Stomach (tissue), 4 donors: Measurements from ENCODE around the gene GALNT17.

Experiments used
- POLR2AphosphoS5 ChIP-seq, 3 donors: sonication (generic); formaldehyde crosslinking; IDR thresholded peaks; one replicate each; pipeline ENCODE4 v1.6.1; 2016; ENCODE audit warnings: antibody characterized with exemption in 3 of 3
- TF ChIP-seq, protein P1 (sequence below), 7 experiments: fragments of 450-650 bp in 4 of 7; fragments of 200-600 bp in 3 of 7; sonication (generic) in 3 of 7; IDR thresholded peaks; one replicate each; pipeline ENCODE4 v1.5.1; 2016 to 2019; ENCODE audit warnings: antibody characterized with exemption in 7 of 7, control low read depth in 2 of 7, mild to moderate bottlenecking in 1 of 7

DNA sequence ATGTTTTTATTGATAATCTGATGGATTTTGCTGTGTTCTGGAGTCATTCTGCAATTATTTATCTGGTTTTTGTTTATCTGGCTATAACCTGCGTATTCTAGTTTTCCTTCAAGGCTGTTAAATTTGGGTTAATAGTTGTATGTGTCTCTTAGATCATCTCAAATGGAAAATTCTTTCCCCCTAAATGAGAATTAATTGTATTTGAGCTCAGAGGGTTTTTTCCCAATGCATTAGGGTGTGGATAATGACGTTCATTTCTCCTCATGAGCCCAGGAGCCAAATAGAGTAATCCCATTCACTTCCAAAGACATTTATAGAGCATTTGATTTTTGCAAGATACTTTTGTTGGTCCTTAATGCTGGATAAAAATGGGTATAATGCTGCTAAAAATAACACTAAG, 564.6 kb downstream of the GALNT17 start:
- TF ChIP-seq POLR2AphosphoS5 (IDR thresholded peaks at IDR 0.05), result no peak
- TF ChIP-seq, protein P1, sequence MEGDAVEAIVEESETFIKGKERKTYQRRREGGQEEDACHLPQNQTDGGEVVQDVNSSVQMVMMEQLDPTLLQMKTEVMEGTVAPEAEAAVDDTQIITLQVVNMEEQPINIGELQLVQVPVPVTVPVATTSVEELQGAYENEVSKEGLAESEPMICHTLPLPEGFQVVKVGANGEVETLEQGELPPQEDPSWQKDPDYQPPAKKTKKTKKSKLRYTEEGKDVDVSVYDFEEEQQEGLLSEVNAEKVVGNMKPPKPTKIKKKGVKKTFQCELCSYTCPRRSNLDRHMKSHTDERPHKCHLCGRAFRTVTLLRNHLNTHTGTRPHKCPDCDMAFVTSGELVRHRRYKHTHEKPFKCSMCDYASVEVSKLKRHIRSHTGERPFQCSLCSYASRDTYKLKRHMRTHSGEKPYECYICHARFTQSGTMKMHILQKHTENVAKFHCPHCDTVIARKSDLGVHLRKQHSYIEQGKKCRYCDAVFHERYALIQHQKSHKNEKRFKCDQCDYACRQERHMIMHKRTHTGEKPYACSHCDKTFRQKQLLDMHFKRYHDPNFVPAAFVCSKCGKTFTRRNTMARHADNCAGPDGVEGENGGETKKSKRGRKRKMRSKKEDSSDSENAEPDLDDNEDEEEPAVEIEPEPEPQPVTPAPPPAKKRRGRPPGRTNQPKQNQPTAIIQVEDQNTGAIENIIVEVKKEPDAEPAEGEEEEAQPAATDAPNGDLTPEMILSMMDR (IDR thresholded peaks at IDR 0.05), result no peak
